Type B pancreatic cell (in vitro differentiated cells): ENCODE results near the gene GUK1. TPM values are rescaled to one million over a fixed set of nuclear protein-coding genes. Genes with fewer than 3 reads are reported as not detected.
"Not testable (repeated sequence)": the region's sequence is repeated elsewhere in the genome, so short reads cannot be mapped to it uniquely, and the experiment has no call there.

ENCODE experiments used
- DNase-seq: peaks from one replicate; pipeline ENCODE4 v3.0.0; 2021; ENCODE audit warnings: mixed read lengths; ENCODE audit not compliant: unreplicated experiment; ENCODE audit errors: extremely low spot score
- H3K27ac Mint-ChIP-seq: 2 replicates; pipeline ENCODE4 v1.8.0; 2021; ENCODE audit warnings: mild to moderate bottlenecking, mixed read lengths
- H3K27me3 Mint-ChIP-seq: 2 replicates; pipeline ENCODE4 v1.8.0; 2021; ENCODE audit warnings: mixed read lengths
- H3K36me3 Mint-ChIP-seq: 2 replicates; pipeline ENCODE4 v1.8.0; 2021; ENCODE audit warnings: mixed read lengths
- H3K4me1 Mint-ChIP-seq: one replicate; pipeline ENCODE4 v1.8.0; 2021; ENCODE audit warnings: mixed read lengths; ENCODE audit not compliant: unreplicated experiment
- H3K4me3 Mint-ChIP-seq: 2 replicates; pipeline ENCODE4 v1.8.0; 2021; ENCODE audit warnings: mild to moderate bottlenecking, mixed read lengths
- H3K9me3 Mint-ChIP-seq: 2 replicates; pipeline ENCODE4 v1.8.0; 2021; ENCODE audit warnings: mixed read lengths
- total RNA-seq: library from RNA; stranded (reverse); gene quantifications from 2 replicates; pipeline ENCODE4 v1.2.1, GENCODE V29; 2021; ENCODE audit warnings: low replicate concordance
- TF ChIP-seq, protein P1 (sequence below): fragments of 200-600 bp; sonication (generic); conservative IDR thresholded peaks from 2 replicates; pipeline ENCODE4 v1.5.0; 2021; ENCODE audit warnings: antibody characterized with exemption, mild to moderate bottlenecking

GUK1 gene
- total RNA-seq, 1 donor from 2014 or later: 133 TPM

DNA sequence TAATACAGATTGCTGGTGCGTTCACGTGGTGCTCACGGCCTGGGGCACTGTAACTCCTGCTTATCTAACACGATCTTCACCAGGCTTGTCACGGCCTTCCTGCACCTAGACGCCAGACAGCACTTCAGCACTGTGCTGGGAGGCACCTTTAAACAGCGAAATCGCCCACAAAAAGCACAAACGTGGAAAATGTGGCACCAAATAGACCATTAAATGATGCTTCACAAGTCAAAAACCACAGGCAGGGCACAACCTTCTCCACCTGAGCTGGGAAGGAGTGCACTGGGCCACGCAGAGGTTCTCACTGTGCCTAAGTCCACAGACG, 45.5 kb downstream of the GUK1 start:
- TF ChIP-seq, protein P1, sequence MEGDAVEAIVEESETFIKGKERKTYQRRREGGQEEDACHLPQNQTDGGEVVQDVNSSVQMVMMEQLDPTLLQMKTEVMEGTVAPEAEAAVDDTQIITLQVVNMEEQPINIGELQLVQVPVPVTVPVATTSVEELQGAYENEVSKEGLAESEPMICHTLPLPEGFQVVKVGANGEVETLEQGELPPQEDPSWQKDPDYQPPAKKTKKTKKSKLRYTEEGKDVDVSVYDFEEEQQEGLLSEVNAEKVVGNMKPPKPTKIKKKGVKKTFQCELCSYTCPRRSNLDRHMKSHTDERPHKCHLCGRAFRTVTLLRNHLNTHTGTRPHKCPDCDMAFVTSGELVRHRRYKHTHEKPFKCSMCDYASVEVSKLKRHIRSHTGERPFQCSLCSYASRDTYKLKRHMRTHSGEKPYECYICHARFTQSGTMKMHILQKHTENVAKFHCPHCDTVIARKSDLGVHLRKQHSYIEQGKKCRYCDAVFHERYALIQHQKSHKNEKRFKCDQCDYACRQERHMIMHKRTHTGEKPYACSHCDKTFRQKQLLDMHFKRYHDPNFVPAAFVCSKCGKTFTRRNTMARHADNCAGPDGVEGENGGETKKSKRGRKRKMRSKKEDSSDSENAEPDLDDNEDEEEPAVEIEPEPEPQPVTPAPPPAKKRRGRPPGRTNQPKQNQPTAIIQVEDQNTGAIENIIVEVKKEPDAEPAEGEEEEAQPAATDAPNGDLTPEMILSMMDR: no peak
- no peaks in the 10 kb centered on the region for H3K9me3 Mint-ChIP-seq
- H3K27ac Mint-ChIP-seq: no peak overlapping the region
- no peaks in the 10 kb centered on the region for H3K36me3 Mint-ChIP-seq
- DNase-seq: no peak
- no peaks in the 10 kb centered on the region for H3K27me3 Mint-ChIP-seq
- no peak overlapping the region for H3K4me3 Mint-ChIP-seq
- H3K4me1 Mint-ChIP-seq: no peaks in the 10 kb centered on the region

DNA sequence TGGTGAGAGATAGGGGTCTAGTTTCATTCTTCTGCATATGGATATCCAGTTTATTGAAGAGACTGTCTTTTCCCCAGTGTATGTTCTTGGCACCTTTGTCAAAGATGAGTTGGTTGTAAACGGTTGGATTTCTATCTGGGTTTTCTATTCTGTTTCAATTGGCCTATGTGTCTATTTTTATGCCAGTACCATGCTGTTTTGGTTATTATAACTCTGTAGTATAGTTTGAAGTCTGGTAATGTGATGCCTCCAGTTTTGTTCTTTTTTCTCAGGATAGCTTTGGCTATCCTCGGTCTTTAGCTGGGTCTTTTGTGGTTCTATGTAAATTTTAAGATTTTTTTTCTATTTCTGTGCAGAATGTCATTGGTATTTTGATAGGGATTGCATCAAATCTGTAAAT, 48.2 kb downstream of the GUK1 start:
- not testable (repeated sequence) for DNase-seq, H3K36me3 Mint-ChIP-seq, H3K27ac Mint-ChIP-seq, H3K27me3 Mint-ChIP-seq, H3K4me1 Mint-ChIP-seq, H3K4me3 Mint-ChIP-seq, H3K9me3 Mint-ChIP-seq

DNA sequence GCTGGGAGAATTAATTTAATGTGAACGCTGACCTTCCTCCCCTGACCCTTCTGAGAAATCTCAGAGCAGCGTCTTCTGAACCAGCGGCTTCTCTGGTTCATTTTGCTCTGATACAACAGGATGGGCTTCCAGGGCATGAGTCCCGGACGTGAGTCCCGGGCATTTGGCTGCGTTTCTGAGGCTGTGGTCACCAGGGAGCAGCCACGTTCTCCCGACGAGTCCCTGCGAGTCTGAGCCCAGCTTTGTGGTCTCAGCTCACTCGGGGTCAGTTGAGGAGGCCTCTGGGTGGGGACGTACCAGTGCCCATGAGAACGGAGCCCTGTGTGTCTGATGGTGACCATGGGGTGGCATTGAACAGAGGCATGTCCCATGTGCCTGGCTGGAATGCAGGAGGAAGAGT, 50.1 kb downstream of the GUK1 start:
- Mint-ChIP-seq H3K4me3 (no peak overlapping the region), H3K4me1 (no peaks in the 10 kb centered on the region), H3K27me3 (no peaks in the 10 kb centered on the region), H3K9me3 (peaks cover under 1% of the 10 kb centered on the region), H3K27ac (no peak overlapping the region), H3K36me3 (no peaks in the 10 kb centered on the region)
- DNase-seq: no peak
- TF ChIP-seq, protein P1: no peak

DNA sequence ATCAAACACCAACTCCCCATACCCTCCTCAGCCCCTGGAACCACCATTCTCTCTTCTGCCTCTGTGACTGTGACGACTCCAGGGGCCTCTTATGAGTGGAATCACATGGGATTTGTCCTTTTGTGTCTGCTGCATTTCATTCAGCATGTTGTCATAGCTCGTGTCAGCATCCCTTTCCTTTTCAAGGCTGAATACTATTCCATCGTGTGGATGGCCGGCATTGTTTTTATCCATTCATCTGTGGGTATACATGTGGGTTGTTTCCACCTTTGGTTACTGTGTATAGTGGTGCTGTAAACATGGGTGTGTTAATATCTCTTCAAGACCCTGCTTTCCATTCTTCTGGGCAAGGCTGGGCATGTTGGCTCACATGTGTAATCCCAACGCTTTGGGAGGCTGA, 50.7 kb downstream of the GUK1 start:
- Mint-ChIP-seq H3K27me3 (no peaks in the 10 kb centered on the region), H3K4me1 (no peaks in the 10 kb centered on the region), H3K9me3 (peaks cover 5% of the 10 kb centered on the region), H3K27ac (no peak overlapping the region), H3K36me3 (peaks cover 5% of the 10 kb centered on the region), H3K4me3 (no peak overlapping the region)
- TF ChIP-seq, protein P1: no peak
- DNase-seq: no peak

DNA sequence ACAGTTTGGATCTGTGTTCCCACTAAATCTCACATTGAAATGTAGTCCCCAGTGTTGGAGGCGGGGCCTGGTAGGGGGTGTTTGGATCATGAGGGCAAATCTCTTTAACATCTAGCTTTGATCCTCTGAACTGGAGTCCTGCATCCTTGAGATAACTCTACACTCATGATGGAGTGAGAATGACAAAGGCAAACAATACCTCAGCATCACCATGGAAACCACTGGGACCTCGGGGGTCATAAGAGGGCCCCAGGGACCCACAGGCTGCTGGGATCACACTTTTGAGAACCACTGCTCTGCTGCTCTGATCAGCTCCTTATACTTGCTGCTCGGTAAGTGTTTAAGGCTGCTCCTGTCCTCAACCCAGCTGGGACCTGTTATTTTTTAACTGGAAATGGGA, 54.4 kb downstream of the GUK1 start:
- no peak for DNase-seq
- Mint-ChIP-seq H3K9me3 (peaks cover 12% of the 10 kb centered on the region), H3K27me3 (no peaks in the 10 kb centered on the region), H3K36me3 (peaks cover 15% of the 10 kb centered on the region), H3K27ac (no peak overlapping the region), H3K4me1 (no peaks in the 10 kb centered on the region), H3K4me3 (no peak overlapping the region)
- TF ChIP-seq, protein P1: no peak

DNA sequence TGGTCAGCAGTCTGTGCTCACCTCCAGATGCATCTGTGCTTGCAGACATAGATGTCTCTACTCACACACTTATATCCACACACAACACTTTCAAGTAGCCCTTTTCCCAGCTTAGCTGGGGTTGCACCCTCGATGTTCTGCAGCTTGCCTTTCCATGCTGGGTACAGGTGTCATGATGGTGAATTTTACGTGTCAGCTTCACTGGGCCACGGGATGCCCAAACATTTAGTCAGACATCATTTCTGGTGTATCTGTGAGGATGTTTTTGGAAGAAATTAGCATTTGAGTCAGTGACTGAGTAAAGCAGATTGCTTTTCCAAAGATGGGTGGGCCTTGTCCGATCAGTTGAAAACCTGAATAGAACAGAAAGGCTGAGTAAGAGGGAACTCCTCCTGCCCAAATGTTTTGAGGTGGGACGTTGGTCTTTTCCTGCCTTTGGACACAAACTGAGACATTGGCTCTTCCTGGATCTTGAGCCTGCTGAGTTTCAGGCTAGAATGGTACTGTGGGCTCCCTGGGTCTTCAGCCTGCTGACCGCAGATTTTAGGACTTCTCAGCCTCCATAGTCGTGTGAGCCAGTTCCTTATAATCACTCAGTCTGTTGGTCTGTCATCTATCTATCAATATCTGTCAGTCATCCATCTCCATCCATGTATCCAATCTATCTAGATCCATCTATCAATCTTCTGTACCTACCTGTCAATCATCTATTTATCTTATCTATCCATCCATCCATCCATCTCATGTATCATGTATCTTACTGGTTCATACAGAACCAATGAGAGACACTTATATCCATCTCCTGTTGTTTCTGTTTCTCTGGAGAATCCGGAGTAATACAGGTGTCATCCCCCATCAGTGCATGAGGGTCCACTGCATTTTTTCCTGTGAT, 55.1 kb downstream of the GUK1 start:
- Mint-ChIP-seq H3K4me3 (no peak overlapping the region), H3K4me1 (no peaks in the 10 kb centered on the region), H3K36me3 (peaks cover 18% of the 10 kb centered on the region), H3K27me3 (no peaks in the 10 kb centered on the region), H3K27ac (no peak overlapping the region), H3K9me3 (peaks cover 15% of the 10 kb centered on the region)
- DNase-seq: no peak
- TF ChIP-seq, protein P1: no peak
